ENCODE data around the gene ANKRD9.

- no peak for TF ChIP-seq POLR2A (IDR thresholded peaks at IDR 0.05)
- no peak for TF ChIP-seq CTCF (IDR thresholded peaks at IDR 0.05)
Measured at GRCh38 chr14:102473559-102473958, 36.0 kb downstream of the ANKRD9 start.

All from upper lobe of left lung (tissue), 4 donors.